IPS DF 19.7 (cell line): ENCODE measurements around the gene ZNRD2.
"Not testable (repeated sequence)": the region's sequence is repeated elsewhere in the genome, so short reads cannot be mapped to it uniquely, and the experiment has no call there.

Experiments
- DNase-seq: peaks from one replicate; pipeline ENCODE4 v3.0.0-alpha.2; 2013; ENCODE audit warnings: low read depth, low spot score

ZNRD2 gene

DNA sequence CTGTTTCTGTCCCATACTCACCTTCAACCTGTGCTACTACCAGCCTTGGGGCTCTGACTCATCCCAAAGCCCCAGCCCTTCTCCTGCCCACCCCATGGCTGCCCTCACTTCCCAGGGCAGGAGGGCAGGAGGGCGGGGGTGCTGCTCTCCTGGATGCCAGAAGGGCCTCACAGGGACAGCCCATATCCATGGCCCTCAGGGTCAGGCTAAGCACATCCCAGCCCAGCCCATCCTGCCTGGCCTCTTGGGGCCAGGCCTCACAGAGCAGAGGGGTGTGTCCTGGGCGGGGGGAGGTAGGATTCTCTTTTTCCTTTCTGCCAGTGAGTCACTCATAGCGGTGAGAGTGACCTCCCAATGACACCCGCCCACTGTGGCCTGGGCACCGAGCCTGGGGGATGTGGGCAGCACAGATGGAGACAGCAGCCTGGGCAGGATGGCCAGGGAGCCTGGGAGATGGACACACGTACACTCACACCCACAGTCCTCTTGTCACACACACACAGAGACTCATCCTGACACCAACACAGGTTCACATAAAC, 14.5 kb upstream of the ZNRD2 start:
- no peak for DNase-seq

DNA sequence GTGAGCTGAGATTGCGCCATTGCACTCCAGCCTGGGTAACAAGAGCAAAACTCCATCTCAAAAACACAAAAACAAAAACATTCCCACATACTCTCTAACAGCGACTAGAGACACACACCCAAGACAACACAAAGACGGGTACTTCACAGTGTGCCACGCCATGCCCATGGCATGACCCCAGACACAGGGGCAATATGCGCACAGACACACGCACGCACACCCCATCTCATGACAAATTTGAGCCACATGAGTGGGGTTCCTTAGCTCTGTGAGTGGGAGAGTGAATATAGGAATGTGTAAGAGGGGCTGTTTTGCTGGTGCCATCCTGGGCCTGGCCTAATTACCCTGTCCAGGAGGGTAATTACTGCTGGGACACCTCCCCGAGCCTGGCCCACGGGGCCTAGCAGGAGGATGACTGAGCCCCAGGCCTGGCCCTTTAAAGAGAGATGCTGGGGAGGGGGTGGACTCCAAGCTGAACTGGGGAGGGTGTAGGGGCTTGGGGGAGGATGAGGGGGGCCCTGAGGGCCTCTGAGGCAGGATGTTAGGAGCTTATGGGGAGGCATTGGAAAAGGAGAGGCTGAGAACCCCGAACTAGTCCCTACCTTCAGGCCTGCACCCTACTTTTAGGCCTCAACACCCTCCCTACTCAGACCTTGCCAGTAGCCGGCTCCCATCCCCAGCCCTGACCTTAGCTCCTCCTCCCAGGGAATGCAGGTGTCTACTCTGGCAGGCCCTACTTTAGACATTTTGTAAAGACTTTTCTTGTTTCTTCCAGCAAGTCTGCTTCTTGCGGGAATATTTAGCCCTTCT, 13.6 kb upstream of the ZNRD2 start:
- DNase-seq: no peak

DNA sequence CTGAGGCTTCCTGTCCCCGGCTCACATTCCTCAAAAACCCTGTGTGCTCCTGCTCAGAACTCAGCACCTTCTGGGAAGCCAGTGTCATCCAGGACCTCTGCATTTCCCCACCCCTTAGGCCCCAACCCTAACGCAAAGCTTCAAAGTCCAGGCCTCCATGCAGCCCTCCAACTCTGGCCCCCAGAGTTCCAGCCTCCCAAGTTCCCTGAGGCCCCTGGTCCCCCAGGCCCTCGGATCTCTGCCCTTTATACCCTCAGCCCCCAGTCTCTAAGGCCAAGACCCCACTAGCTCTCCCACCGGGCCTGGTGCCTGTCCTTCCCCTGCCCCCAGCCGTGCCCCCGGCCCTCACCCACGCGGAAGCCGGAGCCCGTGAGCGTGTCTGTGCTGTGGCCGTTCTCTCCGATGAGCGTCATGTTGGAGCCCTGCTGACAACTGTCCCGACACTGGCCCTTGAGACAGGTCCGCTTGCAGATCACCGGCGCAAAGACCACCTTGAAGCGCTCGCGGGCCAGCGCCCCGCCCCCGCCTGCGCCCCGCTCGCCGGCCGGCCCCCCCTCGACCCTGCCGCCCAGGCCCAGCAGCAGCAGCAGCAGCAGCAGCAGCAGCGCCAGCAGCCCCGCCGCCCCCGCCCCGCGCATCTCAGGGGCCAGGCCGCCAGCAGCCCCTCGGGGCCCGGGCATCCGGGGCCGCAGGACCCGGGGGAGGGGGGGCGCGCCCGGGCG, 12.8 kb upstream of the ZNRD2 start:
- DNase-seq: no peak

DNA sequence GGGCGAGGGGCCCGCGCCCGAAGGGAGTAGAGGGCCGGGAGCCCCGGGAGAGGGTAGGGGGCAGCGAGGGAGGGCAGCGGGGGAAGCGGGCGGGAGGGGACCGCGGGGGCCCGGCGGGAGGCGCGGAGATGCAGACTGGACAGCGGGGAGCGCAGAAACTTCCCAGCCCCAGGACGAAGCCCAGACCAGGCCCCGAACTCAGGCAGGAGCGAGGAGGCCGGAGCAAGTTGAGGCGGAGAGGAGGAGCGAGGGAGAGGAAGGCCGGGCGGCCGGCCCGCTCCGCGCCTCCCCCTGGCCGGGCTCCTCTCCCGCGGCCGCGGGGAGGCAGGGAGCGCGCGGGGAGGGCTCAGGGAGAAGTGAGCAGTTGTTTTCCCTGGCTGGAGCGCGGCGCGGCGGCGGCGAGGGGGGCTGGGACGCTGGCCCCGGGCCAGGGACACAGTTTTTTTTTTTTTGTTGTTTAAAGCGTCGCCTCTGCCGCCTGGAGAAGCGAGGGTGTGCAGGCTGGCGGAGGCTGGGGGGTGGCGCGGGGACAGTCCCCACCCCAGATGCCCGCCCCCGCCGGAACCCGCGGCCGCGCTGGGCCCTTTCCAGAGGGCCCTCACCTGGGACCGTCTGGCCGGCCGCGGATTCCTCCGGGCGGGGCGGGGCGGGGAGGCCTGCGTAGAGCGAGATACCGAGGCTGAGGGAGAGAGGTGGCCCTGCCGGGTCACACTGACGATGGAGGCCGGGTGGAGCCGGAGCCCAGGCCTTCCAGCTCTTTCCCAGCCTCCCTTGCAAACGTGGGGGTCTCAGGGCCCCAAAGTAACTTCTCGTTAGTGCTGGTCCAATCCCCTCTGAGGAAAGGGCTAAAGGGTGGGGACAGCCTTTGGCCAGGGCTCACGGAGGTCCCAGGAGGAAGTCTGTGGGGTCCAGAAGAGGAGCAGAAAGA, 12.0 kb upstream of the ZNRD2 start, which contains the start of gene LTBP3:
TSS of gene LTBP3 (minus strand) at position 358 of the 928 bp plus-strand sequence. CDS start 400 bp downstream, outside the sequence.
- no peak for DNase-seq

DNA sequence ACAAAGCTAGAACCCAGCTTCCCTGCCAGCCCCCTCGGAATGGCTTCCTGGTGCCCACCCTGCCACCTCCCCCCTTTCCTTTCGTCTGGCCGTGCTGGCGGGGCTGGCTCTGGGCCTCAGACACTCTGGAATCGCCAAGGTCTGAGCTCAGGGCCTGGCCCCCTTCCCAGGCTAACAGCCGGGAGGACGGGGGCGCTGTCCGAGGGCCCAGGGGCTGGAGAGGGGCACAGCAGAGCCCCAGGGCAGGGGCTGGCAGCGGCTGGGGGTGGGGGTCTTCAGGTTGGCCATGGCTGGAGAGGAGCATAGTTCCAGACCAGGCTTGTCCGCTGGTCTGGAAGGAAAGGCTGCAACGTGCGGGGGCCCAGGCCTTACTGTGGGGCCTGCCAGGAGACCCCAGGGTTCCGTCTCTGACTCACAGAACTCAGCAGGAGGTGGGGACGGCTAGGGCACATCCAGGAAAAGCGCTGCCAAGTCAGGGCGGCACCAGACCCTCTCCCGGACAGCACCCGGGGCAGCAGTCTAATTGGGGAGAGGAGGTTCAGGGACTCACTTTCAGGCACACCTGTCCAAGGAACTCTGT, 11.3 kb upstream of the ZNRD2 start:
- no peak for DNase-seq

DNA sequence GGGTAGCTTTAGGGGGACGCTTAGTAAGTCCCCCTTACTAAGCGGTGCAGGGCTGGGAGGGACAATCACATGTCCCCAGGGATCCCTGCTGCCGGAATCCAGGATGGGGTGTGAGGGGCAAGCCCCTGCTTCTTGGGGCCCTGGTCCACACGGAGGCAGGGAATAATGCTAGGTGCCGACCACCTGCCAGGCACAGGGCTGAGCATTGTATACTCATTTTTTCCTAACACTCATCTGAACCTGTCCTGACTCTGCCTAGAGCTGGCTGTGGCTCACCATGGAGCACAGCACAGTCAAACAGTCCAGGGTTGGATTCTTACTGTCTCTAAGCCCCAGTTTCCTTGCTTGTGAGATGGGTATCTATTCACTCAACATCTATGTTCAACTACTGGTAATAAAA, 10.7 kb upstream of the ZNRD2 start:
- no peak for DNase-seq

DNA sequence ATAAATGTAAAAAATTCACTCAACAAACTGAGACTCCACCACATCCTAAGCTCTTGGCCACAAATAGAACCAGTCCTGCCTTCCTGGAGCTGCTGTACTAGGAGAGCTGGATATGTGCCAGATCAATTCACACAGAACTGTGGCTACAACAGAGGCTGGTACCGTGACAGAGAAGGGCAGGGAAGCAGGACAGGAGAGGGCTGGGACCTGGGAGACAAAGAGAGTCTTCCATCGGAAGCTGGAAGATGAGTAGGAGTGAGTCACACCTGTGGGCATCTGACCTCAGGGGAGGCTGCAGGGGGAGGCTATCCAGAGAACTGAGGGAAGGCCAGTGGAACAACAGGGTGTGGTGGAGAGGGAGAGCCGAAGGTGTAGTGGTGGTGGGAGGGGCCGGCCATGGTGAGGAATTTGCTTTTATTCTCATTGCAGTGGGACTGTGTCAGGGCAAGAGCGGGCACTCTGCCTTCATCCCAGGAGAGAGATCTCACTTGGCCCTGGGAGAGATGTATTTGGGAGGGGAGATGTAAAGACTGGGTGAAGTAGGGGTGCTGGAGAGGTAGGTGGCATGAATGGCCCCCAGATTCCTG, 10.2 kb upstream of the ZNRD2 start:
- DNase-seq: no peak

DNA sequence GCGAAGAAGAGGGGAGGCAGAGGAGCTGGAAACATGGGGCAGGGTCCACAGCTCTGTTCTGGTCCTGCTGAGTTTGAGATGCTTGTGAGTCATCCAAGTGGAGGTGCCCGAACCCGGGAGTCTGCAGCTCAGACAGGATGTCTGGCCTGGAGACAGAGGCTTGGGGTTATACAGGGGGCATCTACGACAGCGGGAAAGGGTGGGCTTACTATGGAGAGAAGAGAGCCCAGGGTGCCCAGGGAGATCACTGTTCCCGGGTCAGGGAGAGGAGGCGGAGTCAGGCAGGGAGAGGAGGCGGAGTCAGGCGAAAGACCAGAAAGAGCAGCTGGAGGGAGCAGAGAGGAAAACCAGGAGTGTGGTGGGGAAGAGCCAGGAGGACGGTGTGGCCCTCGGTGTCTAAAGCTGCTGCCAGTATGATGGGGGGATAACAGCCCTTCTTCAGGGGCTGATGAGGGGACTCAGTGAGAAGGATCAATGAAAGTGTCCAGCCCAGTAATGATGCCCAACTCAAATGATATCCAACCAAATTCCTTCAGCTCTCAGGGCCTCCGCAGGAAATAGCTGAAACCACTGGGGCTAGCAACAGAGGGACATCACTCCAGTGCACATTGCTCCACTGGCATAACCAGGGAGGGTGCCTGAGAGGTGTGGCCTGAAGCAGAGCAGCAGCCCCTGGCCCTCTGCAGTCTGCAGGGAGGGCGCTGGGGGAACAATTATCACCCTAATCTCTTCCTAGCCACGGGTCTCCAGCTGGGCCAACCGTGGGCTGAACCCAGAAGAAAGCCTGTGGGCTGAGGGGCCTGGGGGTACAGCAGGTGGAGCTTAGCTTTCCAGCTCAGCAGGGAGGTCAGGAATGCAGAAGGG, 9.5 kb upstream of the ZNRD2 start:
- DNase-seq: no peak

DNA sequence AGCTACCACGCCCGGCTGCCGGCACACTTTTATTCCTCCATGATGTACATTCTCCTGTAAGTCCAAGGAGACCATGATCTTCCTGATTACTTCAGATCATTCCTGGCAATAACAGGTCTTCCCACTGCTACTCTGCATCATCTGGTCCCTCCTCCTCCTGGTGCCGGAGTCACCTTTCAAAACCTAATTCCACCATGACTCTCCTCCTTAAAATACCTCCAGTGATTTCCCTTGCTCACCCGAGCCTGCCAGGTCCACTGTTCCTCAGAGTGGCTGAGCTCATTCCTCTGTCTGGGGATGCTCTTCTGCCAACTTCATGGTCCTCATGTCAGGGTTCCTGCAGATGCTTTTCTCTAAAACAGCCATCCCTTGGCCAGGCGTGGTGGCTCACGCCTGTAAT, 8.3 kb upstream of the ZNRD2 start:
- no peak for DNase-seq

DNA sequence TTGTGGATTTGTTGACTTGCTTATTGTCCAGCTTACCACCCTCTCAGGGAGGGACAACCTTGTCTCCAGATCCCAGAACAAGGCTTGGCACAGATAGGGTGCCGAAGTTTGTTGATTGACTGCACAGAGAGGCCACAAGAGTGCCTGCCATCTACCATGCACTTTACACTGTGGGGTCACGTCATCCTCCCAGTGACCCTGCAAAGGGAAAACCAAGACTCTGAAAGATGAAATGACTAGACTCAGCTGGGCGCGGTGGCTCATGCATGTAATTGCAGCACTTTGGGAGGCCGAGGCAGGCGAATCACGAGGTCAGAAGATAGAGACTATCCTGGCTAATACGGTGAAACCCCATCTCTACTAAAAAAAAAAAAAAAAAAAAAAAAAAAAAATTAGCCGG, 7.5 kb upstream of the ZNRD2 start:
- DNase-seq: no peak

DNA sequence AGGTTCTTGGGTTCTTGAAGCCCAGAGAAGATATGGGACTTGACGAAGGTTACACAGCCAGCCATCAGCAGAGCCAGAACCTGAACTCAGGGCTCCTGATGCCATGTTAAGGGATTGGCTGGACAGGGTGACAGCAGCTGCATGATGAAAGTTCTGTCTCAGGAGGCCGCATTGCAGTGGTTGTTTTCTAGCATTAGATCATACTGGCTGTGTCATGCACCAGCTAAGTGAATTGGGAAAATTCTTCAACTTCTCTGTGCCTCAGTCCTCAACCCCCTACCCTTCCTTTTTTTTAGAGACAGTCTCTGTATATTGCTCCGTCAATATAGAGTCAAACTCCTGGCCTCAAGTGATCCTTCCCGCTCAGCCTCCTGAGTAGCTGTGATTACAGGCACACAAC, 6.7 kb upstream of the ZNRD2 start:
- no peak for DNase-seq

DNA sequence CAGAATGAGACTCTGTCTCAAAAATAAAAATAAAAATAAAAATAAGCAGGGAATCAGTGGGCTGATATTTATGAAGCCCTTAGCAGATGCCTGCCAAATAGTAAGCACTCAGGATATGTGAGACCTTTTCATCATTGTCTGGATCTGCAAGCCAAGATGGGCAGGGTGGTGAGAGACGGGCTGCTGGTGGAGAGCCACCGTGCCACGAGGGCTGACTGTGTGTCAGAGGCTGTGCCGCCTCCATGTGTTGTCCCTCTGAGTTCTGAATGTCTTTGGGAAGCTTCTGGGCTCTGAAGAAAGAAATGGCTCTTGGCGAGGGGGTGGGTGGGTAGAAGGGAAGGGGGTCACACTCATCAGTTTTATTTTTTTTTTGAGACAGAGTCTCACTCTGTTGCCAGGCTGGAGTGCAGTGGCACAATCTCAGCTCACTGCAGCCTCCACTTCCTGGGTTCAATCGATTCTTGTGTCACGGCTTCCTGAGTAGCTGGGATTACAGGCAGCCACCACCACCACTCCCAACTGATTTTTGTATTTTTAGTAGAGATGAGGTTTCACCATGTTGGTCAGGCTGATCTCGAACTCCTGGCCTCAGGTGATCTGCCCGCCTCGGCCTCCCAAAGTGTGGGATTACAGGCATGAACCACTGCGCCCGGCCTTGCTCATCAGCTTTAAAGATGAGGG, 5.3 kb upstream of the ZNRD2 start:
- DNase-seq: not testable (repeated sequence)

DNA sequence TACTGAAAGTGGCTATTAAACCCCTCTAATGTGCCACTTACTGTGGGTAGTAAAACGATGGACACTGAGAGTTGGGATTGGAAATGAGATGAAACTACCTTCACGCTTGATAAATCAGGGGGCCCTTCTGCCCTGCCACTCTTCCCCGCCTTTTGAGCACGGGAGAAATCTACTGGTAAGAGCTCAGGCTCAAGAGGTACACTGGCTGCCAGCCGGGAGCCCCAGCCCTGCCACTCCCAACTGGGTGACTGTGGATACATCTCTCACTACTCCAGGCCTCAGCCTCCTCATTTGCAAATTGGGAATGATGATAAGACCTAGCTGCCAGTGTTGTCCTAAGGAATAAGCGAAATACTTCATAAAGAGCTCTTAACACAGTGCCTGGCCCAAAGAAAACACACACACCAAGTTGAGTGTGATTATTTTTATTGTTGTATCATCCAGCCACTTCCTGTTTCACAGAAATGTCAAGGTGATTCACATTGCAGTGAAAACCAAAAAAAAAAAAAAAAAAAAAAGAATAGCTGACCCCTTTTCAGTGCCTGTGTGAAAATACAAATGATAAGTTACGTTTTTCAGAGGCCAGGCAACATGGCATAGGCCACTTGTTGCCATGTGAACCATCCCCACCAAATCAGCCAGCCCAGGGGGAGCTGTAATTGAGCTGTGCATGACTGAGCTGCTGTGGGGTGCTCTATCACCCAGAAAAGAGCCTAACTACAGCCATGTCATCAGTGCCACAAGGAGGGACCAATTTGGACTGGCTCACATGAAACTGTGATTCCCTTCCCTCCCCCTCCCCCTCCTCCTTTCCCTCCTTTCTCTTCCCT, 4.4 kb upstream of the ZNRD2 start:
- DNase-seq: no peak

DNA sequence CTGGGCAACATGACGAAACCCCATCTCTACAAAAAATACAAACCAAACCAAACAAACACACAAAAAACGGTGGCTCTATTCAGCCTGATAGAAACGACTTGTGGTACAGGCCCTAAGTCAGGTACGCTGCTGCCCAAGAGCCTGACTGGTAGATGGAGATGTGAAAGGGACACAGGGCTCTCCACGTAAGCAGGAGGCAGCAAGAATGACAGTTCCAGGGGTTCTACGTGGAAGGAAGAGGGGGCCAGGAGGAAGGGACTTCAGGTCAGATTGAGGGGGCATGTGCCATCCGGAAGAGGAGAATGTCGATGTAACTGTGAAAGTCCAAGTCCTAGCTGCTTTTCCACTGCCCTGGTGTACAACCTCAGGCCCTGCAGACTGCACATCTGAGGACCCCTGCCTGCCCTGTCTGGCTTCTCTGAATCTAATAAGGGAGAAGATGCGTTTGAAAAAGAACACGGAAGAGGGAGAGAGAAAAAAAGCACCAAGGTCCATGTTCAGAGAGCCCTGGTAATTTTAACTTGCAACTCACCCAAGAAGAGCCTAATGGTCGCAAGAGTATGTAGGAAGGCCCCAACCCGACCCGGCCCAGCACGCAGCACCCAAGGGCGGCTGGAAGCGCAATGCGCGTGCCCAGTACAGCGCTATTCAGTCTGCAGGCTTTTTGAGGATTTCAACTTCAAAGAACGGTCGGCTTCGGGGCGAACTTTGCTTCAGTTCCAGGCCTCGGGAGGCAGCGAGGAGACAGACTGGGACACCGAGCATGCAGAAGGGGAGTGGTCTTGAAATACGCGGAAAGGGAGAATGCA, 909 bp upstream of the ZNRD2 start:
- DNase-seq: no peak

DNA sequence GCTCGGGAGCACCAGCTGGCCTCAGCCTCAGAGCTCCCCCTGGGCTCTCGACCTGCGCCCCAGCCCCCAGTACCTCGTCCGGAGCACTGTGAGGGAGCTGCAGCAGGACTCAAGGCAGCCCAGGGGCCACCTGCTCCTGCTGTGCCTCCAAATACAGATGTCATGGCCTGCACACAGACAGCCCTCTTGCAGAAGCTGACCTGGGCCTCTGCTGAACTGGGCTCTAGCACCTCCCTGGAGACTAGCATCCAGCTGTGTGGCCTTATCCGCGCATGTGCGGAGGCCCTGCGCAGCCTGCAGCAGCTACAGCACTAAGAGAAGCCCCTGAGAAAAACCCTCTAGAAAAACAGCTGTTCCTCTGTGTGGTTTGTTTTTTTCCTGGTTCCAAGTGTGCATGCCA, 1.1 kb downstream of the ZNRD2 start:
- no peak for DNase-seq

DNA sequence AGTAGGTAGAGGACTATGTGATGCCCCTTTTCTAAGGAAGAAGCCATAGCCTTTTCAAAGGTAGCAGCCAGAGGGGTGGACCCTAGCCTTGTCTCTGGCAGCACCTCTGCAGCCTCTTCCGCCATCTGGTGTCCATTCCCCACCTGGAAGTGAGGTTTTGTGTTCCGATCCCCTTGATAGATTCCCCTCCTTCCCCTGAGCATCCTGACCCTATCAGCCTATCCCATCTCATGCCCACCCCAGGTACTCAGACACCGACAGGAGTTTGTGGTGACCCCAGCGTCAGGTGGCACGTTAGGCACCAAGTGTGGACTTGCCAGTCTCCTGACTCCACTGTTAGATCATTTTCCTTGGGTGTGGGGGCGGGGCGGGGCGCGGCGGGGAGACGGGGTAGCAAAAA, 1.7 kb downstream of the ZNRD2 start:
- DNase-seq: no peak

DNA sequence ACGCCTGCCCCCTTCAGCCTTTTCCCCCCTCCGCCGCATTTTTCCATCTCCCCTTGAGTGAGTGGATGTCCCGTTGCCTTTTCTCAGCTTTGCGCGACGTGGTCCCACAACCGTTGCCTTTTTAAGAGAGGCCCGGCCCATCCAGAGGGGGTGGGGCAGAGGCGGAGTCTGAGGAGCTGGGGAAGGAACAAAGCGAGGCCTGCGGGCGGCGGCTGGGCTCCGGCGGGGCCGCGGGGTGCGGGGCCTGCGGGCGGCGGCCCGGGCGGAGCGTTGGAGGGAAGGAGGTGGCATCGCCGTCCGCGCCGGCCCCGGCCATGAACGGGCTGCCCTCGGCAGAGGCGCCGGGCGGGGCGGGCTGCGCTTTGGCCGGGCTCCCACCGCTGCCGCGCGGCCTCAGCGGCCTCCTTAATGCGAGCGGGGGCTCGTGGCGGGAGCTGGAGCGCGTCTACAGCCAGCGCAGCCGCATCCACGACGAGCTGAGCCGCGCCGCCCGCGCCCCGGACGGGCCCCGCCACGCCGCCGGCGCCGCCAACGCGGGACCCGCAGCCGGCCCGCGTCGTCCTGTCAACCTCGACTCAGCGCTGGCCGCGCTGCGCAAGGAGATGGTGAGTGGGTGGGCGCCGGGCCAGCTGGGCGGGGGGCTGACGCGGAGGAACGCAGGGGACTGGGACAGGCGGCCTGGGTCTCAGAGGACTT, 2.2 kb downstream of the ZNRD2 start, which contains the start of gene FAM89B:
TSS of gene FAM89B (plus strand) at position 183 of the 696 bp plus-strand sequence. CDS start at position 315, 132 bp downstream.
- no peak for DNase-seq
